PC-9 (cell line): ENCODE results near the gene CACNA1A. TPM values are rescaled to one million over a fixed set of nuclear protein-coding genes. Genes with fewer than 3 reads are reported as not detected.

Source experiments
- BruUV-seq: library from RNA; stranded (reverse); fragments of 400-500 nt; replicated peaks from 2 replicates; lab custom pipeline; 2021; lab: Mats Ljungman, UMichigan
- CTCF ChIA-PET: fragments of 300-600 bp; sonication (Branson Sonifier 250); formaldehyde crosslinking; loops from one replicate; lab custom pipeline; 2022; ENCODE audit warnings: antibody characterized with exemption; lab: Charles Lee
- POLR2A ChIA-PET: fragments of 300-600 bp; sonication (Branson Sonifier 250); formaldehyde crosslinking; loops from one replicate; lab custom pipeline; 2022; ENCODE audit warnings: antibody characterized with exemption; ENCODE audit not compliant: unreplicated experiment; lab: Charles Lee
- DNase-seq, 2 experiments: peaks; one replicate each; pipeline versions ENCODE4 v3.0.0 to v3.0.0-alpha.2; 2015 to 2022; ENCODE audit warnings: mixed read lengths in 1 of 2
- H2AFZ ChIP-seq: fragments of 200-600 bp; sonication (generic); 2 replicates; pipeline ENCODE4 v1.8.1; 2017; ENCODE audit warnings: antibody characterized with exemption
- H3F3A ChIP-seq: fragments of 200-600 bp; sonication (generic); 2 replicates; pipeline ENCODE4 v1.8.1; 2017; ENCODE audit warnings: antibody characterized with exemption, mild to moderate bottlenecking, low read depth; ENCODE audit not compliant: insufficient read depth
- H3K27ac ChIP-seq: fragments of 200-600 bp; sonication (generic); 2 replicates; pipeline ENCODE4 v1.6.1; 2016; ENCODE audit warnings: mixed run types
- H3K27me3 ChIP-seq: fragments of 200-600 bp; sonication (generic); 2 replicates; pipeline ENCODE4 v1.6.1; 2016; ENCODE audit warnings: low read depth, mixed run types; ENCODE audit not compliant: insufficient read depth
- H3K36me3 ChIP-seq: fragments of 200-600 bp; sonication (generic); 2 replicates; pipeline ENCODE4 v1.6.1; 2016; ENCODE audit warnings: low read depth, mixed run types
- H3K4me1 ChIP-seq: fragments of 200-600 bp; sonication (generic); replicated peaks from 2 replicates; pipeline ENCODE4 v1.6.1; 2016; ENCODE audit warnings: mixed run types; ENCODE audit not compliant: insufficient read depth
- H3K4me2 ChIP-seq: fragments of 200-600 bp; sonication (generic); 2 replicates; pipeline ENCODE4 v1.6.1; 2017; ENCODE audit warnings: mixed run types
- H3K4me3 ChIP-seq: fragments of 200-600 bp; sonication (generic); 2 replicates; pipeline ENCODE4 v1.6.1; 2016; ENCODE audit warnings: mixed run types
- H3K79me2 ChIP-seq: fragments of 200-600 bp; sonication (generic); 2 replicates; pipeline ENCODE4 v1.6.1; 2017; ENCODE audit warnings: low read depth, mixed run types
- H3K9me2 ChIP-seq: fragments of 200-600 bp; sonication (generic); 2 replicates; pipeline ENCODE4 v1.8.1; 2017; ENCODE audit warnings: mild to moderate bottlenecking; ENCODE audit not compliant: insufficient read depth
- H3K9me3 ChIP-seq: fragments of 200-600 bp; sonication (generic); 2 replicates; pipeline ENCODE4 v1.8.1; 2016; ENCODE audit warnings: low read depth; ENCODE audit not compliant: insufficient read depth
- H4K20me1 ChIP-seq: fragments of 200-600 bp; sonication (generic); 2 replicates; pipeline ENCODE4 v1.8.1; 2017; ENCODE audit not compliant: insufficient read depth
- EZH2 ChIP-seq: fragments of 200-600 bp; sonication (generic); IDR thresholded peaks from 2 replicates; pipeline ENCODE4 v1.8.0; 2017; ENCODE audit warnings: antibody characterized with exemption, low read depth
- intact Hi-C: fragments of 100-400 bp; cut with micrococcal nuclease; formaldehyde crosslinking; loops from one replicate; pipeline ENCODE4 v1.10.0; 2022; ENCODE audit not compliant: unreplicated experiment
- total RNA-seq: library from RNA; stranded (reverse); gene quantifications from 2 replicates; pipeline ENCODE4 v1.2.3, GENCODE V29; 2021
- TF ChIP-seq, protein P1 (sequence below): fragments of 200-600 bp; sonication (generic); conservative IDR thresholded peaks from 2 replicates; pipeline ENCODE4 v1.6.1; 2017; ENCODE audit warnings: mixed run types, antibody characterized with exemption, mild to moderate bottlenecking, moderate library complexity

The CACNA1A gene
- total RNA-seq, 1 experiment from 2014 or later, result 0.35 TPM

GRCh38 chr19:13319526-13319925 is 186.8 kb downstream of the CACNA1A start:
- no peaks in the 10 kb centered on the region for H3K36me3 ChIP-seq
- H2AFZ ChIP-seq, result no peak overlapping the region
- DNase-seq, result no peak
- no peaks in the 10 kb centered on the region for H3K79me2 ChIP-seq
- no peaks in the 10 kb centered on the region for H3K4me1 ChIP-seq
- ChIA-PET POLR2A (no interaction called here), CTCF (no interaction called here)
- TF ChIP-seq, protein P1, sequence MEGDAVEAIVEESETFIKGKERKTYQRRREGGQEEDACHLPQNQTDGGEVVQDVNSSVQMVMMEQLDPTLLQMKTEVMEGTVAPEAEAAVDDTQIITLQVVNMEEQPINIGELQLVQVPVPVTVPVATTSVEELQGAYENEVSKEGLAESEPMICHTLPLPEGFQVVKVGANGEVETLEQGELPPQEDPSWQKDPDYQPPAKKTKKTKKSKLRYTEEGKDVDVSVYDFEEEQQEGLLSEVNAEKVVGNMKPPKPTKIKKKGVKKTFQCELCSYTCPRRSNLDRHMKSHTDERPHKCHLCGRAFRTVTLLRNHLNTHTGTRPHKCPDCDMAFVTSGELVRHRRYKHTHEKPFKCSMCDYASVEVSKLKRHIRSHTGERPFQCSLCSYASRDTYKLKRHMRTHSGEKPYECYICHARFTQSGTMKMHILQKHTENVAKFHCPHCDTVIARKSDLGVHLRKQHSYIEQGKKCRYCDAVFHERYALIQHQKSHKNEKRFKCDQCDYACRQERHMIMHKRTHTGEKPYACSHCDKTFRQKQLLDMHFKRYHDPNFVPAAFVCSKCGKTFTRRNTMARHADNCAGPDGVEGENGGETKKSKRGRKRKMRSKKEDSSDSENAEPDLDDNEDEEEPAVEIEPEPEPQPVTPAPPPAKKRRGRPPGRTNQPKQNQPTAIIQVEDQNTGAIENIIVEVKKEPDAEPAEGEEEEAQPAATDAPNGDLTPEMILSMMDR, result no peak
- TF ChIP-seq EZH2, result no peak
- no peaks in the 10 kb centered on the region for H3F3A ChIP-seq
- no peaks in the 10 kb centered on the region for H3K9me3 ChIP-seq
- intact Hi-C loops, result no loop called here
- H3K4me3 ChIP-seq, result no peak overlapping the region
- no peaks in the 10 kb centered on the region for H3K9me2 ChIP-seq
- BruUV-seq, result no TSS peak
- H3K27ac ChIP-seq, result no peak overlapping the region
- H3K4me2 ChIP-seq, result no peak overlapping the region
- peaks cover 70% of the 10 kb centered on the region for H3K27me3 ChIP-seq
- H4K20me1 ChIP-seq, result no peaks in the 10 kb centered on the region

GRCh38 chr19:13318190-13318589 is 188.1 kb downstream of the CACNA1A start:
- TF ChIP-seq, protein P1, result no peak
- TF ChIP-seq EZH2, result no peak
- Histone ChIP-seq H4K20me1 (no peaks in the 10 kb centered on the region), H3K9me2 (no peaks in the 10 kb centered on the region), H3K27ac (no peak overlapping the region), H3K79me2 (no peaks in the 10 kb centered on the region), H3K36me3 (no peaks in the 10 kb centered on the region), H3K9me3 (no peaks in the 10 kb centered on the region), H3K4me1 (no peaks in the 10 kb centered on the region), H3K27me3 (peaks cover 58% of the 10 kb centered on the region), H2AFZ (no peak overlapping the region), H3F3A (no peaks in the 10 kb centered on the region), H3K4me3 (no peak overlapping the region), H3K4me2 (no peak overlapping the region)
- DNase-seq, result no peak
- ChIA-PET CTCF (interaction anchor here (0.5 kb wide), 1 partner anchor 27 kb away, joined by 6 read pairs; no protein-coding TSS in a partner anchor), POLR2A (no interaction called here)
- intact Hi-C loops, result no loop called here
- no TSS peak for BruUV-seq

- H3K27me3 ChIP-seq, result peaks cover 56% of the 10 kb centered on the region
- CTCF ChIA-PET, result no interaction called here
- no peak for DNase-seq
- no peaks in the 10 kb centered on the region for H3K4me1 ChIP-seq
- H3F3A ChIP-seq, result no peaks in the 10 kb centered on the region
- H3K4me2 ChIP-seq, result no peak overlapping the region
- H2AFZ ChIP-seq, result no peak overlapping the region
- no peaks in the 10 kb centered on the region for H4K20me1 ChIP-seq
- H3K4me3 ChIP-seq, result no peak overlapping the region
- no peaks in the 10 kb centered on the region for H3K79me2 ChIP-seq
- BruUV-seq, result no TSS peak
- no peaks in the 10 kb centered on the region for H3K9me2 ChIP-seq
- intact Hi-C loops, result no loop called here
- H3K27ac ChIP-seq, result no peak overlapping the region
- no peaks in the 10 kb centered on the region for H3K9me3 ChIP-seq
- TF ChIP-seq, protein P1, result no peak
- no peak for TF ChIP-seq EZH2
- H3K36me3 ChIP-seq, result no peaks in the 10 kb centered on the region
- POLR2A ChIA-PET, result no interaction called here
Observed at GRCh38 chr19:13315495-13315894, 190.8 kb downstream of the CACNA1A start.
